Upper lobe of left lung (tissue), 4 donors: ENCODE measurements around the gene PSORS1C2.

Experiments used
- EP300 ChIP-seq, 4 donors: sonication (generic); formaldehyde crosslinking; IDR thresholded peaks; one replicate each; pipeline ENCODE4 v1.5.1; 2017; ENCODE audit warnings: antibody characterized with exemption in 4 of 4, control low read depth in 2 of 4
- POLR2A ChIP-seq, 4 donors: fragments of 450-650 bp; IDR thresholded peaks; one replicate each; pipeline ENCODE4 v1.5.1; 2016 to 2017; ENCODE audit warnings: antibody characterized with exemption in 4 of 4, mild to moderate bottlenecking in 2 of 4

DNA sequence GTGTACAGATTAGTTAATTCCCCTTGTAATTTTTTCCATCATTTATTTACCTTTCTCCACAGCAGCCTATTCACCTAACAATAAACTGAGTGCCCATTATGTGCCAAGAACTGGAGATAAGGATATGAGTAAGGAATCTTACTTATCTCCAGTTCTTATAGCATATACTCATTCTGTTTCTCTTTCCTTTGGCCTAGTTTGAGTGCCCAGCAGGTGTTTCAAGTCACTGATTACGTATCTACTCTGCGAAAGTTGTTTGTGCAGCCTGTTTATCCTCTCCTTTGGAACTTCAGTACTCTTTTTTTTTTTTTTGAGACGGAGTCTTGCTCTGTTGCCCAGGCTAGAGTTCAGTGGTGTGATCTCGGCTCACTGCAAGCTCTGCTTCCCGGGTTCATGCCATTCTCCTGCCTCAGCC lies 48.9 kb upstream of the PSORS1C2 start:
- TF ChIP-seq POLR2A (IDR thresholded peaks at IDR 0.05) (no peak), EP300 (IDR thresholded peaks at IDR 0.05) (no peak)
